GM21723 (cell line): Measurements from ENCODE around the gene ARF1.

Experiments used
- ATAC-seq: cut with Tn5 transposase; IDR thresholded peaks from one replicate; pipeline ENCODE4 v1.9.1; 2021; ENCODE audit warnings: mild to moderate bottlenecking, moderate library complexity; ENCODE audit not compliant: unreplicated experiment

Gene ARF1

DNA sequence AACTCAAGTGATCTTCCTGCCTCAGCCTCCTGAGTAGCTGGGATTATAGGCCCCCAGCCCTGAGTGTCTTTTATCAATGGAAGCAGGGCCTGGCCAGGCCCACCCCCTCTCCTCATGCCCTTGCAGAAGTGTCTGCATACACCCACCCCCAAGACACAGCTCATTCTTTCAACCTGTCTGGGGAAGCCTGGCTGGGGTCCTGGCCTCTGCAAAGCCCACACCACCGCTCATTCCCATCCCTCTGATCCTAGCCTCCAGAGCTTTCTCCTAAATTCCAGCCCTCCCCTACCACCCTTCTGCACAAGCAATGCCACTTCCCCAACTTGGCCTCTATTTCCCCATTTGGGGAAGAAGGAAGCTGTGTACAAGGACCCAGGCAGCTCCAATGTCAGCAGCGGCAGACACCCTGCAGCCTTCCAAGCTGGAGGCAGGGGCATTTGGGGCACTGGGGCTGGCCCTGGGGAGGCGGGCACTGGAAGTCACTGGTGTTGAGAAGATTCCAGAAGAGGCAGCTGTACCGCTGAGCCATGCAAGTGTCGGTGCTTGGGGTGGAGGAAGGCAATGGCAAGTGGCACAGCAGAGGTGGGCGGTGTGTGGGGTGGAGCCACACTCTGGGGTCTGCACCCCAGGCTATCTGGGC, 33.7 kb upstream of the ARF1 start:
- ATAC-seq: no peak

DNA sequence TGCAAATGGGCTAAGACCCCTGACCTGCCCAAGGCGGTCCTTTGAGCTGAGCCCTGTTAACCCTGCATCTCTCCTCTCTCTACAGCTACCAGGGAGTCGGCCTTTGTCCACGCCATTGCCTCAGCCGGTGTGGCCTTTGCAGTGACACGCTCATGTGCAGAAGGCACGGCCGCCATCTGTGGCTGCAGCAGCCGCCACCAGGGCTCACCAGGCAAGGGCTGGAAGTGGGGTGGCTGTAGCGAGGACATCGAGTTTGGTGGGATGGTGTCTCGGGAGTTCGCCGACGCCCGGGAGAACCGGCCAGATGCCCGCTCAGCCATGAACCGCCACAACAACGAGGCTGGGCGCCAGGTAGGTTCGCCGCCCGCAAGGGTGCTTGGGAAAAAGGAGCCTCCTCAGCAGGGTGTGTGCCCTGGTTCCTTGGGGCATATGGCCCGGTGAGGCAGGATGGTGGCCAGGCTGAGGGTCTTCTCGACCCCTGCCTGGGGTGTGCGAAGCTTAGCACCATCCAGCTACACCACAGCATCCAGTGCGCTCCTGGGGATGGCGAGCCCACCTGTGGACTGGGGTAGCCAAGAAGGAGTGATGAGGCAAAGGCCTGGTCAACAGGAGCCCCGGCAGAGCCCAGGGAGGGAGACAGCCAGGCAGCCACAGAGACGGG, 31.8 kb upstream of the ARF1 start:
- no peak for ATAC-seq

DNA sequence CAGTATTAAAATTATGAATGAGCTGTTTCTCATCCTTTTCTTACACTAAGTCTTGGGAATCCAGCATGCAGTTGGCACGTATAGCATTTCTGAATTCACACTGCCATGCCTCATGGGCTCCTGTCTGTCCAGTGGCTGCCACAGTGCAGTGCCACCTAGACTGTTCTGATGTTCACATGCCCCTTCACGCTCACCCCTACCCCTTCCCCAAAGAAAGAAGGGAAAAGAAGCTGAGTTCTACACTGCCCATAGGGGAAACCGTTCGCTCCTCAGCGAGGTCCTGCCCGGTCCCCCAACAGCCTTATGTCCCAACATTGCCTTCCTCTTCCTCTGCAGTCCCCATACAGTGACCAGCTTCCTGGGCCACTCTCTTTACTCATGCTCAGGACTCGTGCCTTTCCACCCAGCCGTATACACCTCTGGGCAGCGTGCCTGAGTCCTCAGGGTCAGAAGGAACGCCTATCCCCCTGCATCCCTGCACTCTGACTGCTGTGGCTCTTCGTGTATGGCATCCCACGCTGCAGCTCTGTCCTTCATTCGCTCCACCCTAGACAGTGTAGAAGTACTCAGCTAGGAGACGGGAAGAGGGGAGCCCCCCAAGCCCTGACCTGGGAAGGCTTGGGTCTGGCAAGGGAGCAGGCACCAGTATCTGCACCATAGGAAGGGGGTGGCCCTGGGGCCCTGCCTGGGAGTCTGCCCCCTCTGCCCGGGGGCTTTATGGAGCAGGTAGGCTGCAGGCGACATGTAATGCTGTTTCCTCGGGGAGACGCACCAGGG, 24.1 kb upstream of the ARF1 start:
- no peak for ATAC-seq

DNA sequence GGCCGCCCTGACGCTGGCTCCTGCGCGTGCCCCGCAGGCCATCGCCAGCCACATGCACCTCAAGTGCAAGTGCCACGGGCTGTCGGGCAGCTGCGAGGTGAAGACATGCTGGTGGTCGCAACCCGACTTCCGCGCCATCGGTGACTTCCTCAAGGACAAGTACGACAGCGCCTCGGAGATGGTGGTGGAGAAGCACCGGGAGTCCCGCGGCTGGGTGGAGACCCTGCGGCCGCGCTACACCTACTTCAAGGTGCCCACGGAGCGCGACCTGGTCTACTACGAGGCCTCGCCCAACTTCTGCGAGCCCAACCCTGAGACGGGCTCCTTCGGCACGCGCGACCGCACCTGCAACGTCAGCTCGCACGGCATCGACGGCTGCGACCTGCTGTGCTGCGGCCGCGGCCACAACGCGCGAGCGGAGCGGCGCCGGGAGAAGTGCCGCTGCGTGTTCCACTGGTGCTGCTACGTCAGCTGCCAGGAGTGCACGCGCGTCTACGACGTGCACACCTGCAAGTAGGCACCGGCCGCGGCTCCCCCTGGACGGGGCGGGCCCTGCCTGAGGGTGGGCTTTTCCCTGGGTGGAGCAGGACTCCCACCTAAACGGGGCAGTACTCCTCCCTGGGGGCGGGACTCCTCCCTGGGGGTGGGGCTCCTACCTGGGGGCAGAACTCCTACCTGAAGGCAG, 23.4 kb upstream of the ARF1 start:
- ATAC-seq: no peak

DNA sequence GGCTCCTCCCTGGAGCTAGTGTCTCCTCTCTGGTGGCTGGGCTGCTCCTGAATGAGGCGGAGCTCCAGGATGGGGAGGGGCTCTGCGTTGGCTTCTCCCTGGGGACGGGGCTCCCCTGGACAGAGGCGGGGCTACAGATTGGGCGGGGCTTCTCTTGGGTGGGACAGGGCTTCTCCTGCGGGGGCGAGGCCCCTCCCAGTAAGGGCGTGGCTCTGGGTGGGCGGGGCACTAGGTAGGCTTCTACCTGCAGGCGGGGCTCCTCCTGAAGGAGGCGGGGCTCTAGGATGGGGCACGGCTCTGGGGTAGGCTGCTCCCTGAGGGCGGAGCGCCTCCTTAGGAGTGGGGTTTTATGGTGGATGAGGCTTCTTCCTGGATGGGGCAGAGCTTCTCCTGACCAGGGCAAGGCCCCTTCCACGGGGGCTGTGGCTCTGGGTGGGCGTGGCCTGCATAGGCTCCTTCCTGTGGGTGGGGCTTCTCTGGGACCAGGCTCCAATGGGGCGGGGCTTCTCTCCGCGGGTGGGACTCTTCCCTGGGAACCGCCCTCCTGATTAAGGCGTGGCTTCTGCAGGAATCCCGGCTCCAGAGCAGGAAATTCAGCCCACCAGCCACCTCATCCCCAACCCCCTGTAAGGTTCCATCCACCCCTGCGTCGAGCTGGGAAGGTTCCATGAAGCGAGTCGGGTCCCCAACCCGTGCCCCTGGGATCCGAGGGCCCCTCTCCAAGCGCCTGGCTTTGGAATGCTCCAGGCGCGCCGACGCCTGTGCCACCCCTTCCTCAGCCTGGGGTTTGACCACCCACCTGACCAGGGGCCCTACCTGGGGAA, 22.7 kb upstream of the ARF1 start:
- no peak for ATAC-seq

DNA sequence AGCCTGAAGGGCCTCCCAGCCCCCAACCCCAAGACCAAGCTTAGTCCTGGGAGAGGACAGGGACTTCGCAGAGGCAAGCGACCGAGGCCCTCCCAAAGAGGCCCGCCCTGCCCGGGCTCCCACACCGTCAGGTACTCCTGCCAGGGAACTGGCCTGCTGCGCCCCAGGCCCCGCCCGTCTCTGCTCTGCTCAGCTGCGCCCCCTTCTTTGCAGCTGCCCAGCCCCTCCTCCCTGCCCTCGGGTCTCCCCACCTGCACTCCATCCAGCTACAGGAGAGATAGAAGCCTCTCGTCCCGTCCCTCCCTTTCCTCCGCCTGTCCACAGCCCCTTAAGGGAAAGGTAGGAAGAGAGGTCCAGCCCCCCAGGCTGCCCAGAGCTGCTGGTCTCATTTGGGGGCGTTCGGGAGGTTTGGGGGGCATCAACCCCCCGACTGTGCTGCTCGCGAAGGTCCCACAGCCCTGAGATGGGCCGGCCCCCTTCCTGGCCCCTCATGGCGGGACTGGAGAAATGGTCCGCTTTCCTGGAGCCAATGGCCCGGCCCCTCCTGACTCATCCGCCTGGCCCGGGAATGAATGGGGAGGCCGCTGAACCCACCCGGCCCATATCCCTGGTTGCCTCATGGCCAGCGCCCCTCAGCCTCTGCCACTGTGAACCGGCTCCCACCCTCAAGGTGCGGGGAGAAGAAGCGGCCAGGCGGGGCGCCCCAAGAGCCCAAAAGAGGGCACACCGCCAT, 21.9 kb upstream of the ARF1 start:
- ATAC-seq: no peak

DNA sequence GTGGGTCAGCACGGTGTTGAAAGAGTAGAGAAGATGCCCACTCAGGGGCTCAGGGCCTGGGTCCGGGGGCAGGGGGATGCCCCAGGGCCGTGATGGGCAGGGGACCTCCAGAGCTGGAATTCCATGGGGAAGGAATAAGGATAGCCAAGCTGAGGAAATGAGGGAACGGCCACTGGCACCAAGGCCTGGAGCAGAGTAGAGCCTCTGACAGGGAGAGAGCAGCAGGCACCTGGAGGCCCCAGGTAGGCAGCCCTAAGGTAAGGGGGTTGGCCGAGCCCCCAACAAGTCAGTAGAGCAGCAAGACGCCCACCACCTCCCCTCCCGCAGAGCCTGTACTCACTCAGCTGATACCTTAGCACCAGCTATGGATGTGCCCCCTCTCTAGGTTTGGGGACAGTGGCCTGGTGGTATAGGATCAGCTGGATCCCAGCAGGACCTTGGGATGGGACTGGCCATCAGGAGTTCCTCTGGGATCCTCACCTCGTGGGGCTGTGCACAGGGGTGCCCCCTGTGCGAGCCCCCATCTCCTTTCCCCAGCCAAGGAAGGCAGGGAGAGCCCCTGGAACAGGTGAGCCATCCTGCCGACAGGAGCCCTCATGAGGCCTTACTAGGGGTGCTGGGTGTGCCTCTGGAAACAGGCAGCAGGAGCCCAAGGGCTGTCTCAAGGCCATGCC, 21.0 kb upstream of the ARF1 start:
- ATAC-seq: no peak

DNA sequence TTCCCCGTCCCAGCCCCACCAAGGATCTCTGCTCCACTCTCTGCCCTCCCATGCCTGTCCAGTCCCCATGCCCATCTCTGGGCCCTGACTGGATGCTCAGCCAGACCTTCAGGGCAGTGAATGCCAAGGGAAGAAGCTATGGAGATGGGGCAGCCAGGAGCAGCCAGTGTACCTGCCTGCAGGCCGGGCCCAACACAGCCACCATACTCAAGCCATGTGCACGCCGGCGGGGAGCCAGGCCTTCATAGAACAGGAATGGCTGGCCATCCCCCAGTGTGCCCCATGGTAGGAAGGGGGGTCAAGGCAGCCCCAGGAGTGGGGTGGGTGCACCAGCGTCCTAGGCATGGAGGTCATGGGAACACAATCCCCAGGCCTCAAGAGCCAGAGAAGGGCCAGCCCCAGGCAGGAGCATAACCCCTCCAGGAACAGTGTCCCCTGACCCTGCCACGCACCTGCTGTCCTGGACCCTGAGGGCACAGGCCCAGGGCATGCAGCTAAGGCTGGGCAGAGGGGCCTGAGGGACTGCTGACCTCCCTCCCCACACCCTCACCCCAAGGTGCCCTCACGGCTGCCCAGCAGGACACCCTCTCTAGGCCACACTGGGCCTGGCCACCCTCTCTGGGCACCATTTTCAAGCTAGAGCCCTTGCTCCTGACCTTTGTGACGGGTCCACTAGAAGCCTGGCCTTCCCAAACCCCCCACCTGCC, 20.3 kb upstream of the ARF1 start:
- no peak for ATAC-seq

DNA sequence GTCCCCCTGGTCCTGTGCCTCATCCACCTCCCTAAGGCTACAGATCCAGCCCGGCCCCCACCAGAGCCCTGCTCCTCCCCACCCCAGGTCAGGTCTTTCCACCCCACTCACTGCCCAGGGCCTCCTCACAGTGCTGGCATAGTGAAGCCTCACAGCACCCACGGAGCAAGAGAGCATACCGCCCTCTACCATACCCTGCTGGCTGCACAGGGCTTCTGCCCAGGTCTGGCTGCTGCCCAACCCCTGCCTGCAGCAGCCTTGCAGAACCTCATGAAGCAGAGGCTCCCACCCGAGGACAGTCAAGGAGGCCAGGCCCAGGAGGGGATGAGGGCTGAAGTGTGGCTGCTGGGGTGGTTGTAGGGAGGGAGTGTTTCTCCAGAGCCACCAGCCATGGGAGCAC, 19.7 kb upstream of the ARF1 start:
- no peak for ATAC-seq

DNA sequence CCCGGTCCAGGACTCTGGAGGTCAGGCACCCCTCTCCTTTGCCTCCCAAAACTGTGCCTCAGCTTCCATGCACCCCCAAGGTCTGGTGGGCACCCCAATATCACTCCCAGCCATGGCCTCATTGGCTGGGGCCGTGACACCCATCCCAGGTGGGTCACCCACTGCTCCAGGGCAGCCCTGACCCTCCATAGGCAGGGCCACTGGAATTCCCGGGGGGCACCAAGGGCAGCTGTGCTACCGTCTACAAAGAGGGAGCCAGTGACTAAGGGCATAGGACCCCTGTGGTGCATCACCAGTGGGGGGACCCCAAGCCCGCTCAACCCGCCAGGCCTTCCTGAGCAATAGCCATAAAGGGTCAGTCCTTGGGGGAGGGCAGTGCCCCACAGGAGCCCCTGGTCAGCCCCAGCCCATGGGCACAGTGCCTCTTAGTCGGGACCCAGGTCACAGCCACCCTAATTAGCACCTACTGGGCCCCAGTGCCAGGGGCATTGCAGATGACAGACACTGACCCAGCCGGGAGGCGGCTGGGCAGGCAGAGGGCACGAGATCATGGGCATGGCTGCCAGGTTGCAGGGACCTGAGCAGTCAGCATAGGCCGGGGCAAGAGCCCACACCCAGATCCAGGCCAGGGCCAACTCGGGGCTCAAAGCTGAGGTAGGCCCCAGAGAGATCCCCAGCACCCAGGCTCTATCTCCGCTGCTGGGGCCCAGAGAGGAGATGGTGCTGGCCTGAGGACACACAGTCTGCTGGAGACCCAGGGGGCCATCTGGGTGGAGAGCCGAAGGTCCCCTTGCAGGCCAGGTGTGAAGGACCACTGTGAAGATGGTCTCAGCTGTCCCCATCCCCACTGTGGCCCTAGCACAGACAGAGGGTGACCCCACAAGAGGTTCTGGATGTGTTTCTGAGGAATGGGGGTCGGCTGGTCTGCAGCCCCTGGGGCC, 19.0 kb upstream of the ARF1 start:
- no peak for ATAC-seq

DNA sequence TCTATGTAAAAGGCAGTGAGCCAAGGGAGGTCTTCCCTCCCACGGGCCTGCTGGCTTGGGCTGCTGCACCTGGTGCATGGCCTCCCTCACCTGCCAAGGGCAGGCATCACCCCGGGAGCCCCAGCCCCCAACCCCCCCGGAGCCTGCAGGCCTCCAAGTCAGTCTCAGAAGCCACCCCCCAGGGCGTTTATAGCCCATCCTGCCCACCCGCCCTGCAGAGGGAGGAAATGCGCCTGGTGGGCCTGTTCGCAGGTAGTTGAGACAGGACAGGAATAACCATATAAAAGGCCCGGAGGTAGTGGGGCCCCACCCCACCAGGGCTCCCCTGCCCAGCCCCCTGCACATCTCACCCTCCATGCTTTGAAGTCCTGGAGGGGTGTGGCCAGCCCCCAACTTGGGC, 18.2 kb upstream of the ARF1 start:
- no peak for ATAC-seq

DNA sequence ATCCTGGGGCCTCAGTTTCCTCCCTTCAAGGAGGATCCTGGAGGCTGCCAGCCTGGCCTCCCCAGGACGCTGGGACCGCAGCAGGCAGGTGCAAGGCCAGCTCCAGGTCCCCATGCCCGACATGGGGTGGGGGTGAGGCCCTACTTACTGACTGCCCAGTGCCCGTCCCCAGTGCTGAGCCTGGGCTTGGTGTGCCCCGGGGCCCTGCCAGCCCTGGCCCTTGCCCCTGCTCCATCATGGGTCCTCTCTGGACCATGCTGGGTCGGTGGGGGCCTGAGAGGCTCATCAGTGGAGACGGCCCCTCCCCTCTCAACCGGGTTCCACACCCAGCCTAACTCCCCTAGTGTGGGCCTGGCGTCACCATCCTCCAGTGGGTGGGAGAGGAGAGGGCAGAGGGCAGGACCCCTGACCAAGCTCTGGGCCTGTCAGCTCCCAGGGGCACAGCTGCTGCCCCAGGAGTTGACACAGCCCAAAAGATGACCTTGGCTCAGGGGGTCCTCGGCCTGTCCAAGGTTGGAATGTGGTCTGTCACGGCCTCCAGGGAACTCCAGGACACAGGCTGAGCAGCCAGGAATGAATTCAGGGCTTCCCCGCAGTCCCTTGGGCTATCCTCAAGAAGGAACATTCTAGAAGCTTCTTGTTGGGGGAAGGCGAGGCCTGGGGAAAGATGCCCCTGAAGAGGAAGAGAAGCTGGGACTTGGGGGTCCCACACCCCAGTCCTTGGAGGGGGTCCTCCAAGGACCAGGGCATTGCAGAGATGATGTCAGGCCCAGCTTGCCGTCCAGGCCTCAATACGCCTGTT, 17.6 kb upstream of the ARF1 start:
- ATAC-seq: no peak

DNA sequence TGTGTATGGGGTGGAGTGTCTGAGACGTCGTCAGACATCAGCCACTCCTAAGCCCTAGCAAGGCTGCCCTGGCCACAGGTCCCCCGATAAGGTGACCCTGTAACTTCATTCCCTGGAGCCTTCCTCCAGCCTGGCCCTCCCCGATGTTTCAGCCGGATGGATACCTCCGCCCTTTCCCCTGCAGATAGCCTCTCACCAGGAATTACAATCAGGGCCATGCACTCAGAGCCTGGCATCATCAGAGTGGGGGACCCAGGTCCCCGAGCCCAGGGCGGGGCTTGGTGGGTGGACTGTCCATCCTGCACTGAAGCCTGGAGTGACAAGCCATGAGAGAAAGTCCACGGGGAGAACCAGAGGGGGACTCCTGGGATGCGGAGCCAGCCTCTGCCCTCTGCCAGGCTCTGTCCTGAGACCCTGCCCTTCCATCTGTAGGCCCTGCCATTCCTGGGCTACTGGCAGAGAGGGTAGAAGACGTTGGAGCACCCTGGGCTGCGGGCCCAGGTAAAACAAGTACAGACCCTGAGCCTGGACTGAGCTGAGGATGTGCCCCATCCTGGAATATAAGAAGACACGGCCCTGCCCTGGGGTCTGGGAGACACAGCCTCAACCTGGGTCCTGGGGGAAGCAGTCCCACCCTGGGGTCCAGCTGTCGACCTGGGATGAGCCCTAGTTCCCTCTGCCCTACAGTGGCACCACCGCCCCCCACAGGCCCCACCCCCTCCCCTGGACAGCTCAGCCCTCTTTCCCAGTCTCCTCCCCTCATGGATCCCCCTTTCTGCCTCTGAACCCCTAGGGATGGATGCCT, 16.8 kb upstream of the ARF1 start:
- no peak for ATAC-seq

DNA sequence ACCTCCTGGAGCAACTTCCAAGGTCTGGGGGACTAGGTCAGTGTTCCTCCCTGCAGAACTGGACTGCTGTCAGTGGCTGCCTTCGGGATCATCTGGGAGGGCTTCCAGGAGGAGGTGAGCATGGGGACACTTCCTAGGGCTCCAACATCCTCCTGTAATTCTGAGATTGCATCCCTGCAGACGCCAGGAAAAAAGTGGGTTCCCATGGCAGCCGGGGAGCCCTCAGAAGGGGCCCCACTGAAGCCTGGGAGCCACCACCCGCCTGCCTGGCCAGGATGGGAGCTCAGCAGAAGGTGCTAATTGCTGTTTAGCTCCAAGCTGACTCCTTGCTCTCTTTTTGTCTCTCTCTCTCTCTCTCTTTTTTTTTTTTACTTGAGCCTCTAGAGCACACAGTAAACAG, 16.1 kb upstream of the ARF1 start:
- no peak for ATAC-seq

DNA sequence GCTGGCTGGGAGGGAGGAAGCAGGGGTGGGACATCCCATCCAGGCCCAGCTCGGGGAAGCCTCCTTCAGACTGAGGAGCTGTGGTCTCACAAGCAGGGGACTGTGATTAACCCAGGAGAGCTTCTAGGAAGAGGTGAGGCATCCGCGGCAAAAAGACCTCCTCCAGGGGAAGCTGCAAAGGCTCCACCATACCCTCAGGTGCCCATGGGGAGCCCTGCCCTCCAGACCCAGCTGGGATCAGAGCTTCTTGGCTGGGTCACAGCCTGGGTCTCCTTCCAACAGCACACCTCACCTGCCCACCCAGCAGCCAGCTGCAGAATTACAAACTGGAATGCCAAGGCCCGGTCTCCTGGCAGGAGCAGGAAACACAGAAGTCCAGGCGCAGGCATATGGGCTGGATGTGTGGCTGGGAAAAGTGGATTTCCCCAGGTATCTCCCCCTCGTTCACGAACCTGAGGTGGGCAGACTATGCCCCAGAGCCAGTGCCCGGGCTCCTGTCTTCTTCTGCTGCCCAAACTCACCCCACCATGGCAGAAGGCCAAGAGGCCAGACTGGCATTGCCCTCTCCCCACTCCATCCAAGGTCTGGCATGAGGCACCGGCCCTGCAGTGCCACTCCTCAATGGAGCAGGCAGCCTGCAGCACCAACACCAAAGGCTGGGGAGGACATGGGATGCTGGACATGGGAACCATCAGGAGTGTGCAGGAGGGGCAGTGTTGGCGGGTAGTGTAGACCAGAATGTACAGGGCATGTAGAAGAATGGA, 15.4 kb upstream of the ARF1 start:
- no peak for ATAC-seq
